ENCODE measurements around the gene AMPD3. TPM values are rescaled to one million over a fixed set of nuclear protein-coding genes. Genes with fewer than 3 reads are reported as not detected.

AMPD3 gene
- total and polyA plus RNA-seq, 12 donors = 0.59 to 8.7 (median 2.4) TPM

- Histone ChIP-seq H3K36me3 (no peaks in the 10 kb centered on the region), H3K27me3 (peaks cover 0 to 39% (median 15%) of the 10 kb centered on the region in 7 donors), H3K4me3 (peak overlapping the region in 5 of 10 donors; percentile 49 to 63 (median 52)), H3K9me3 (no peaks in the 10 kb centered on the region), H3K4me1 (peaks cover 0 to 42% (median 6%) of the 10 kb centered on the region in 9 donors), H3K27ac (peak overlapping the region in 2 of 10 donors; percentile 6 to 89)
- peak in 1 of 9 donors; percentile 5 for TF ChIP-seq CTCF (IDR thresholded peaks at IDR 0.05)
- WGBS, 2 donors = 59 to 67% methylated on average over 4 of the region's 4 CpGs
- intact Hi-C loops (cut with DNase I) = no loop called here
- DNase-seq (no peak), ATAC-seq (peak in 3 of 8 donors; percentile 38 to 60 (median 44))
These were observed 3.5 kb upstream of the AMPD3 start for GRCh38 chr11:10451426-10452116.

- H3K4me3 ChIP-seq = no peak overlapping the region
- DNase-seq = no peak
- H3K9me3 ChIP-seq = no peaks in the 10 kb centered on the region
- no peak for TF ChIP-seq CTCF (IDR thresholded peaks at IDR 0.05)
- peaks cover 0 to 39% (median 15%) of the 10 kb centered on the region in 7 donors for H3K27me3 ChIP-seq
- intact Hi-C loops (cut with DNase I) = no loop called here
- no peak for ATAC-seq
- H3K36me3 ChIP-seq = no peaks in the 10 kb centered on the region
- 92 to 94% methylated on average over 3 of the region's 3 CpGs for WGBS, 2 donors
- peaks cover 0 to 47% (median 6%) of the 10 kb centered on the region in 9 donors for H3K4me1 ChIP-seq
- H3K27ac ChIP-seq = no peak overlapping the region
These were observed 2.8 kb upstream of the AMPD3 start for GRCh38 chr11:10452211-10452767.

GRCh38 chr11:10453261-10453660 is 1.8 kb upstream of the AMPD3 start:
- intact Hi-C loops (cut with DNase I) = no loop called here
- Histone ChIP-seq H3K9me3 (no peaks in the 10 kb centered on the region), H3K27ac (no peak overlapping the region), H3K4me3 (no peak overlapping the region), H3K4me1 (peaks cover 0 to 56% (median 6%) of the 10 kb centered on the region in 9 donors), H3K27me3 (peaks cover 0 to 39% (median 15%) of the 10 kb centered on the region in 7 donors), H3K36me3 (no peaks in the 10 kb centered on the region)
- TF ChIP-seq CTCF (IDR thresholded peaks at IDR 0.05) = no peak
- ATAC-seq = no peak
- DNase-seq = no peak
- 92 to 94% methylated on average over 3 of the region's 3 CpGs for WGBS, 2 donors

GRCh38 chr11:10455637-10456487 is 798 bp downstream of the AMPD3 start:
- Histone ChIP-seq H3K4me3 (peak overlapping the region in 7 of 10 donors; percentile 6 to 56 (median 33)), H3K27me3 (peaks cover 0 to 30% (median 8%) of the 10 kb centered on the region in 7 donors), H3K9me3 (no peaks in the 10 kb centered on the region), H3K36me3 (no peaks in the 10 kb centered on the region), H3K4me1 (peaks cover 0 to 75% (median 5%) of the 10 kb centered on the region in 9 donors), H3K27ac (peak overlapping the region in 1 of 10 donors; percentile 88)
- no peak for TF ChIP-seq CTCF (IDR thresholded peaks at IDR 0.05)
- ATAC-seq = peak; percentile 54 to 73 (median 66)
- intact Hi-C loops (cut with DNase I) = no loop called here
- peak; percentile 25 to 27 for DNase-seq
- 20 to 22% methylated on average over 18 of the region's 18 CpGs for WGBS, 2 donors
